ENCODE measurements around the gene CTIF. TPM values are rescaled to one million over a fixed set of nuclear protein-coding genes. Genes with fewer than 3 reads are reported as not detected.

Gene CTIF
- total RNA-seq, 6 donors from 2014 or later, result 32.1 to 62.4 (median 47.8) TPM

DNA sequence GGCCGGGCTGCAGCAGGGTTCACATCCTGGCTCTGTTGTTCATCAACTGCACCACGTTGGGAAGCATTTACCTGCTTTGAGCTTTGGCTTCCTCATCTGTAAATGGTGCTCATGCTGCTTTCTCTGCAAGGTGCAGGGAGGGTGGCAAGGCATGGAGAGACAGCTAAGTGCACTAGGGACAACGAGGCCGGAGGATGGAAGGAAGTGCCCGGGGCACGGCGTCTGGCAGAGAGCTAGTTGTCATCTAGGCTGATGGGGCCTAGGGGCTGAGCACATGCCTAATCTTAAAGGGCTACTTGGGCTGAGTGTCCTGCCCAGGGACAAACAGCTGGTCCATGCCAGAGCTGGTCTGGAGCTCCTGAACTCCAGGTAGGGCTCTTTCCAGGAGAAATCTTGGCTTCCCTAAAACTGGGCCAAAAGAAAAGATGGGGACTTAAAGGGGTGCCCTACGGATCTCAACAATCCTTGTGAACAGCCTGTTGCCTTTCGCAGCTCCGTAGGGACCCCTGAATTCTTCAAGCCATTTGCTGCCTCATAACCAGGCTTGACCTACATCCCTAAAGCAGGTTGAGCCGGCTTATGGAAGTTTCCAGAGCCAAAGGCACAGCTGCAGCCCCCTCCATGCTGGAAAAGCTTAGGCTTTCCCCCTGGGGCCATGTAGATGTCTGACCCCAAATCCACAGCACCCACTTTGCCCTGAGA, 281.1 kb downstream of the CTIF start:
- ATAC-seq (ENCODE audit: low FRiP score in 2 of 2), result no peak
- Histone ChIP-seq H3K9me3 (no peaks in the 10 kb centered on the region), H3K27ac (no peak overlapping the region), H3K36me3 (peaks cover 0 to 39% (median 3%) of the 10 kb centered on the region in 4 donors), H3K4me1 (peaks cover 0 to 7% (median 0%) of the 10 kb centered on the region in 4 donors), H3K4me3 (no peak overlapping the region), H3K27me3 (no peaks in the 10 kb centered on the region)
- TF ChIP-seq, protein P1, sequence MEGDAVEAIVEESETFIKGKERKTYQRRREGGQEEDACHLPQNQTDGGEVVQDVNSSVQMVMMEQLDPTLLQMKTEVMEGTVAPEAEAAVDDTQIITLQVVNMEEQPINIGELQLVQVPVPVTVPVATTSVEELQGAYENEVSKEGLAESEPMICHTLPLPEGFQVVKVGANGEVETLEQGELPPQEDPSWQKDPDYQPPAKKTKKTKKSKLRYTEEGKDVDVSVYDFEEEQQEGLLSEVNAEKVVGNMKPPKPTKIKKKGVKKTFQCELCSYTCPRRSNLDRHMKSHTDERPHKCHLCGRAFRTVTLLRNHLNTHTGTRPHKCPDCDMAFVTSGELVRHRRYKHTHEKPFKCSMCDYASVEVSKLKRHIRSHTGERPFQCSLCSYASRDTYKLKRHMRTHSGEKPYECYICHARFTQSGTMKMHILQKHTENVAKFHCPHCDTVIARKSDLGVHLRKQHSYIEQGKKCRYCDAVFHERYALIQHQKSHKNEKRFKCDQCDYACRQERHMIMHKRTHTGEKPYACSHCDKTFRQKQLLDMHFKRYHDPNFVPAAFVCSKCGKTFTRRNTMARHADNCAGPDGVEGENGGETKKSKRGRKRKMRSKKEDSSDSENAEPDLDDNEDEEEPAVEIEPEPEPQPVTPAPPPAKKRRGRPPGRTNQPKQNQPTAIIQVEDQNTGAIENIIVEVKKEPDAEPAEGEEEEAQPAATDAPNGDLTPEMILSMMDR (IDR thresholded peaks at IDR 0.05), result no peak
- TF ChIP-seq POLR2AphosphoS5 (IDR thresholded peaks at IDR 0.05) (no peak), POLR2A (IDR thresholded peaks at IDR 0.05) (no peak), EP300 (IDR thresholded peaks at IDR 0.05) (no peak)
- 93 to 97% methylated on average over 11 of the region's 11 CpGs for WGBS, 2 donors
- peak in 1 of 2 donors; percentile 14 for DNase-seq

DNA sequence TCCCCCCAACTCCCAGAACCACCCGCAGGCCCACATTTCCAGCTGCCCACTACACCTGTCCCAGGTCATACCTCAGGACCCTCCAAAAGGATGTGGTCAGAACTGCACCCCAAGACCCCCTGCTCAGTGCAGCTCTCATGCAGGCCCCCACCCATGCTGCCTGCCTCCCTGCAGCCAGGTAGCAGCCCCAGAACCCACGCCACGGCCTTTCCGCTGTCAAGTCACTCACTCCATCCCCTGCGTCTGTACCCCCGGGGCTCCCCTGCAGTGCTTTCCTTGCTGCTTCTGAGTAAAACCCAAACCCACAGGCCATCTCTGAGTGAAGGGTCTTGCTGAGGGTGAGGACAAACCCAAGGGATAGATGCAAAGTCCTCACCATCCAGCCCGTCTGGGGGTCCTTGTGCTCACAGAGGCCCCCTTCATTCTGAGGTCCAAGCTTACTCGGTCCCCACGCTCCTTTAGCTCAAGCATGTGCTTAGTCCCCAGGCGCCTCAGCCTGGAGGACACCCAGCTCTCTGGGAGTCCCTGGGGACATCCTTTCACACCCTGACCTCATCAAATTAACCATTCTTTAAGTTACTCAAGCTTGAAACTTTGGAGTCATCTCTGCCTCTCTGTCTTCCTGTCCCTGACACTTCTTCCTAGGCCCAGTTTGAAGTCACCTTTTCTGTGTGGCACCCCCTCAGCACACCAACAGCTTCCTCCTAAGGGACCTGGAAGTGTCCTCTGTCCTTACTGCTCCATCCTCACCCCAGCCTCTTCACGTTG, 281.8 kb downstream of the CTIF start:
- ATAC-seq (ENCODE audit: low FRiP score in 2 of 2) (peak in 1 of 2 donors; percentile 23), DNase-seq (peak in 1 of 2 donors; percentile 15)
- TF ChIP-seq POLR2A (IDR thresholded peaks at IDR 0.05) (no peak), POLR2AphosphoS5 (IDR thresholded peaks at IDR 0.05) (no peak)
- TF ChIP-seq, protein P1 (IDR thresholded peaks at IDR 0.05), result no peak
- H3K4me3 ChIP-seq, result no peak overlapping the region
- H3K27me3 ChIP-seq, result no peaks in the 10 kb centered on the region
- peaks cover 0 to 14% (median 2%) of the 10 kb centered on the region in 4 donors for H3K4me1 ChIP-seq
- H3K36me3 ChIP-seq, result peaks cover 0 to 39% (median 3%) of the 10 kb centered on the region in 4 donors
- H3K27ac ChIP-seq, result no peak overlapping the region
- 84 to 92% methylated on average over 11 of the region's 11 CpGs for WGBS, 2 donors
- no peaks in the 10 kb centered on the region for H3K9me3 ChIP-seq

DNA sequence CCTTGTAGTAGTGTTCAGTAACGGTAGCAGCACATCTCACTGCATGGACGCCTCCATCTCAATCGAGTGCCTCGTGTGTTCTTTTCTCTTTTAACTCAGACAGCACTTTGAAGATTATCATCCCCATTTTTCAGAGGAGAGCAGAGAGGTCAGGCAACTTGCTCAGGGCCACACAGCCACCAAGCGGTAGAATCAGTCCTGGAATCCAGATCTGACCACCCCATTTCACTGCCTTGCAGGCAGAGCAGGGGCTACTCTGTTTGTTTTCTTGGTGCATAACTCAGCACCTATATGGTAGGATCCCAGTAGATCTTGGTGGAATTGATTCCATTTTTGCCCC, 282.4 kb downstream of the CTIF start:
- no peak overlapping the region for H3K4me3 ChIP-seq
- no peaks in the 10 kb centered on the region for H3K9me3 ChIP-seq
- peaks cover 0 to 39% (median 3%) of the 10 kb centered on the region in 4 donors for H3K36me3 ChIP-seq
- peaks cover 0 to 19% (median 3%) of the 10 kb centered on the region in 4 donors for H3K4me1 ChIP-seq
- DNase-seq (no peak), ATAC-seq (ENCODE audit: low FRiP score in 2 of 2) (no peak)
- H3K27me3 ChIP-seq, result no peaks in the 10 kb centered on the region
- TF ChIP-seq, protein P1 (IDR thresholded peaks at IDR 0.05), result no peak
- TF ChIP-seq EP300 (IDR thresholded peaks at IDR 0.05) (no peak), POLR2AphosphoS5 (IDR thresholded peaks at IDR 0.05) (no peak), POLR2A (IDR thresholded peaks at IDR 0.05) (no peak)
- WGBS, 2 donors, result 93 to 94% methylated on average over 5 of the region's 5 CpGs
- H3K27ac ChIP-seq, result no peak overlapping the region

- WGBS, 2 donors, result 75 to 79% methylated on average over 4 of the region's 4 CpGs
- no peak overlapping the region for H3K27ac ChIP-seq
- peaks cover 0 to 25% (median 4%) of the 10 kb centered on the region in 4 donors for H3K4me1 ChIP-seq
- DNase-seq (no peak), ATAC-seq (ENCODE audit: low FRiP score in 2 of 2) (no peak)
- H3K9me3 ChIP-seq, result no peaks in the 10 kb centered on the region
- H3K4me3 ChIP-seq, result no peak overlapping the region
- peaks cover 0 to 36% (median 3%) of the 10 kb centered on the region in 4 donors for H3K36me3 ChIP-seq
- TF ChIP-seq POLR2A (IDR thresholded peaks at IDR 0.05) (no peak), POLR2AphosphoS5 (IDR thresholded peaks at IDR 0.05) (no peak), EP300 (IDR thresholded peaks at IDR 0.05) (no peak)
- TF ChIP-seq, protein P1 (IDR thresholded peaks at IDR 0.05), result no peak
- H3K27me3 ChIP-seq, result no peaks in the 10 kb centered on the region
Measured at GRCh38 chr18:48821845-48822244, 283.0 kb downstream of the CTIF start.
